ENCODE results near the gene AQP9.
A peak's percentile ranks its signal among the peaks of the same experiment; 100 is the strongest.

Gene AQP9

GRCh38 chr15:58223432-58223831, 85.3 kb downstream of the AQP9 start:
- no peak for DNase-seq
- Histone ChIP-seq H3K27ac (no peak overlapping the region), H3K27me3 (replicated peaks) (no peaks in the 10 kb centered on the region), H3K4me3 (ENCODE audit: low read depth, low read length) (no peak overlapping the region), H3K36me3 (replicated peaks) (no peaks in the 10 kb centered on the region)
- in situ Hi-C loops (cut with HindIII; ENCODE audit: low pct_ligation_motif_present, low sequenced_read_pairs): no loop called here
- TF ChIP-seq, protein P1, sequence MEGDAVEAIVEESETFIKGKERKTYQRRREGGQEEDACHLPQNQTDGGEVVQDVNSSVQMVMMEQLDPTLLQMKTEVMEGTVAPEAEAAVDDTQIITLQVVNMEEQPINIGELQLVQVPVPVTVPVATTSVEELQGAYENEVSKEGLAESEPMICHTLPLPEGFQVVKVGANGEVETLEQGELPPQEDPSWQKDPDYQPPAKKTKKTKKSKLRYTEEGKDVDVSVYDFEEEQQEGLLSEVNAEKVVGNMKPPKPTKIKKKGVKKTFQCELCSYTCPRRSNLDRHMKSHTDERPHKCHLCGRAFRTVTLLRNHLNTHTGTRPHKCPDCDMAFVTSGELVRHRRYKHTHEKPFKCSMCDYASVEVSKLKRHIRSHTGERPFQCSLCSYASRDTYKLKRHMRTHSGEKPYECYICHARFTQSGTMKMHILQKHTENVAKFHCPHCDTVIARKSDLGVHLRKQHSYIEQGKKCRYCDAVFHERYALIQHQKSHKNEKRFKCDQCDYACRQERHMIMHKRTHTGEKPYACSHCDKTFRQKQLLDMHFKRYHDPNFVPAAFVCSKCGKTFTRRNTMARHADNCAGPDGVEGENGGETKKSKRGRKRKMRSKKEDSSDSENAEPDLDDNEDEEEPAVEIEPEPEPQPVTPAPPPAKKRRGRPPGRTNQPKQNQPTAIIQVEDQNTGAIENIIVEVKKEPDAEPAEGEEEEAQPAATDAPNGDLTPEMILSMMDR (IDR thresholded peaks at IDR 0.05; ENCODE audit: low read depth, low read length, missing control alignments): no peak

- Histone ChIP-seq H3K36me3 (replicated peaks) (no peaks in the 10 kb centered on the region), H3K27ac (no peak overlapping the region), H3K4me3 (ENCODE audit: low read depth, low read length) (no peak overlapping the region), H3K27me3 (replicated peaks) (no peaks in the 10 kb centered on the region)
- TF ChIP-seq, protein P1 (IDR thresholded peaks at IDR 0.05; ENCODE audit: low read depth, low read length, missing control alignments): no peak
- no peak for DNase-seq
- in situ Hi-C loops (cut with HindIII; ENCODE audit: low pct_ligation_motif_present, low sequenced_read_pairs): no loop called here
These were observed 85.9 kb downstream of the AQP9 start for GRCh38 chr15:58224068-58224467.

GRCh38 chr15:58227706-58228543, 89.7 kb downstream of the AQP9 start:
- TF ChIP-seq, protein P1 (IDR thresholded peaks at IDR 0.05; ENCODE audit: low read depth, low read length, missing control alignments): peak; percentile 89
- Histone ChIP-seq H3K27me3 (replicated peaks) (no peaks in the 10 kb centered on the region), H3K27ac (no peak overlapping the region), H3K4me3 (ENCODE audit: low read depth, low read length) (no peak overlapping the region), H3K36me3 (replicated peaks) (no peaks in the 10 kb centered on the region)
- DNase-seq: peak; percentile 64
- in situ Hi-C loops (cut with HindIII; ENCODE audit: low pct_ligation_motif_present, low sequenced_read_pairs): no loop called here

GRCh38 chr15:58228718-58229117, 90.5 kb downstream of the AQP9 start:
- H3K36me3 ChIP-seq (replicated peaks): no peaks in the 10 kb centered on the region
- in situ Hi-C loops (cut with HindIII; ENCODE audit: low pct_ligation_motif_present, low sequenced_read_pairs): no loop called here
- TF ChIP-seq, protein P1 (IDR thresholded peaks at IDR 0.05; ENCODE audit: low read depth, low read length, missing control alignments): no peak
- peak; percentile 76 for DNase-seq
- H3K4me3 ChIP-seq (ENCODE audit: low read depth, low read length): no peak overlapping the region
- no peaks in the 10 kb centered on the region for H3K27me3 ChIP-seq (replicated peaks)
- H3K27ac ChIP-seq: no peak overlapping the region

DNA sequence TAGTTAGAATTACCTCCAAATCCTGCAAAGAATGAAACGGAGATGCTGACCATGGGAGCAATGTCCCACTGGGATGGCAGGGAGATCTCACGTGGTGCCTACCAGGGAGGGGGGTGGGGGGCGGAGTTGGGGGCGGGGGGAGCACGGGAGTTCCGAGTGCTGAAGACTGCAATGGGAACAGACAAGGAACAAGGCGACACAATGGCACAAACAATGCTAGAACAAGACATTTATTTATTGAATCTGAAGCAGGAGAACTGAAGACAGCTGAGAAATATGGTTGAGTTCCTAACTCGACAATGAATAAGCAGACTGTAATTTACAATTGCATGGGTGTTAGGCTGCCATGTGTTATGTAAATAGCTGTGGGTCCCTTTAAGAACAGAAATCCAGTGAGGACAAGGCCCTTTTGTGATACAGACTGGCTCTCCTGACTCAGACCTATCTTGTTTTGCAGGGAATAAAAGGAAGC, 91.2 kb downstream of the AQP9 start:
- in situ Hi-C loops (cut with HindIII; ENCODE audit: low pct_ligation_motif_present, low sequenced_read_pairs): no loop called here

More for the DNA sequence above, 91.2 kb downstream of the AQP9 start:
- TF ChIP-seq, protein P1 (IDR thresholded peaks at IDR 0.05; ENCODE audit: low read depth, low read length, missing control alignments): no peak
- no peak overlapping the region for H3K27ac ChIP-seq
- no peaks in the 10 kb centered on the region for H3K36me3 ChIP-seq (replicated peaks)
- DNase-seq: no peak
- H3K4me3 ChIP-seq (ENCODE audit: low read depth, low read length): no peak overlapping the region
- H3K27me3 ChIP-seq (replicated peaks): no peaks in the 10 kb centered on the region

Data from brain microvascular endothelial cell (primary cell).